CD4-positive, alpha-beta T cell treated with Interleukin-15 for 4 hours (primary cell): ENCODE results near the gene KPNB1.

Experiments used
- DNase-seq: peaks from one replicate; pipeline ENCODE4 v3.0.0-alpha.2; 2020; ENCODE audit warnings: low spot score

The KPNB1 gene

DNA sequence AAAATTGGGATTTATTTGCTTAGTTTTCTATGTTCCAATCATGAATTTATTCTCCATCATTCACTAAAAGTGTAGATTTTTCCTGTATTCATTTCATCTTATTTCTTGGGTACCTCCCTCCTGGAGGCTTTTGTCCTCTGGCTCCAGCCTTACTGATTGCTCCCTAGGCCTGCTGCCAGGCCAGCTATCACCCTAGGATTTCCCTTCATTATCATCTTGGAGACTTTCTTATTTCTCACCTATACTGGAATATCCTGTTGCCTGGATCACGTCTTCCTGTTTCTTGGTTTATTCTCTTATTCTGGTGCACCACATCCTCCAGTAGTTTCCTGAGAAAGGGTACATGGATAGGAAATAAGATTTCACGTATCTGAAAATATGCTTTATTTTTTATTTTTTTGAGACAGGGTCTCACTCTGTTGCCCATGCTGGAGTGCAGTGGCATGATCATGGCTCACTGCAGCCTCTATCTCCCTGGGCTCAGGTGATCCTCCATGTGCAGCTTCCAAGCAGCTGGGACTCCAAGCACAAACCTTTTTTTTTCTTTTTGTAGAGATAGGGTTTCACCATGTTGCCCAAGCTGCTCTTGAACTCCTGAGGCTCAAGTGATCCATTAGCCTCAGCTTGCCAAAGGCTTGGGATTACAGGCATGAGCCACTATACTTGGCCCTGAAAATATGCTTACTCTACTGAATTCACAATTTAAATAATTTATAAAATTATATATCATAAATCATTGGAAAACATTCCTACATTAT, 13.3 kb upstream of the KPNB1 start:
- no peak for DNase-seq

- no peak for DNase-seq
Measured at GRCh38 chr17:47638903-47639302, 10.8 kb upstream of the KPNB1 start.

DNA sequence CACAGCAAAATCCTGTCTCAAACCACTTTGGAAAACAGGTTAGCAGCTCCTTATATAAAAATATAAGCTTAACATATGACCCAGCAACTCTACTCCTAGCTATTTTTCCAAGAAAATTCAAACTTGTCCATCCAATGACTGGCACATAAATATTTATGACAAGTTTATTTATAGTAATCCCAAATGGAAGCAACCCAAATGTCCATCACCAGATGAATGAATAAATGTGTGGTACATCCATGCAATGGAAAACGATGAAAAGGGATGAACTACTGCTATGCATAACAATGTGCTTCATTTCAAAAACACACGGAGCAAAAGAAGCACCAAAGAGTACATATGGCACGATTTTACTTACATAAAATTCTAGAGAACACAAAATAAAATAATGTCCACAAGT, 9.6 kb upstream of the KPNB1 start:
- DNase-seq = no peak

- DNase-seq = no peak
Measured at GRCh38 chr17:47641202-47641601, 8.5 kb upstream of the KPNB1 start.

DNA sequence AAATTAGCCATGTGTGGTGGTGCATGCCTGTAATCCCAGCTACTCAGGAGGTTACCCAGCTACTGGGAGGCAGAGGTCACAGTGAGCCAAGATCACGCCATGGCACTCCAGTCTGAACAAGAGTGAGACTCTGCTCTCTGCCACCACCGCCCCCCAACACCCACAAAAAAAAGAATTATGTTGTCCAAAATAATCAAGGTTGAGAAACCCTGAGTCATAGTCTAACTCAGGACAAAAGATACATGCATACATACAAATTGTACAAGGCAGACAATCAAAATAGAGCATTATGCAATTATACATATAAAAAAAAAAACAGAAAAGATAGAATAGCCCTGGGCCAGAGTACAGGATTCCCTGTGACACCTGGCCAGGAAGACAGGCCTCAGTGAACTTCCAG, 6.6 kb upstream of the KPNB1 start:
- no peak for DNase-seq

- no peak for DNase-seq
Measured at GRCh38 chr17:47644324-47644723, 5.4 kb upstream of the KPNB1 start.

GRCh38 chr17:47649972-47650524, 329 bp downstream of the KPNB1 start:
- DNase-seq = no peak

DNA sequence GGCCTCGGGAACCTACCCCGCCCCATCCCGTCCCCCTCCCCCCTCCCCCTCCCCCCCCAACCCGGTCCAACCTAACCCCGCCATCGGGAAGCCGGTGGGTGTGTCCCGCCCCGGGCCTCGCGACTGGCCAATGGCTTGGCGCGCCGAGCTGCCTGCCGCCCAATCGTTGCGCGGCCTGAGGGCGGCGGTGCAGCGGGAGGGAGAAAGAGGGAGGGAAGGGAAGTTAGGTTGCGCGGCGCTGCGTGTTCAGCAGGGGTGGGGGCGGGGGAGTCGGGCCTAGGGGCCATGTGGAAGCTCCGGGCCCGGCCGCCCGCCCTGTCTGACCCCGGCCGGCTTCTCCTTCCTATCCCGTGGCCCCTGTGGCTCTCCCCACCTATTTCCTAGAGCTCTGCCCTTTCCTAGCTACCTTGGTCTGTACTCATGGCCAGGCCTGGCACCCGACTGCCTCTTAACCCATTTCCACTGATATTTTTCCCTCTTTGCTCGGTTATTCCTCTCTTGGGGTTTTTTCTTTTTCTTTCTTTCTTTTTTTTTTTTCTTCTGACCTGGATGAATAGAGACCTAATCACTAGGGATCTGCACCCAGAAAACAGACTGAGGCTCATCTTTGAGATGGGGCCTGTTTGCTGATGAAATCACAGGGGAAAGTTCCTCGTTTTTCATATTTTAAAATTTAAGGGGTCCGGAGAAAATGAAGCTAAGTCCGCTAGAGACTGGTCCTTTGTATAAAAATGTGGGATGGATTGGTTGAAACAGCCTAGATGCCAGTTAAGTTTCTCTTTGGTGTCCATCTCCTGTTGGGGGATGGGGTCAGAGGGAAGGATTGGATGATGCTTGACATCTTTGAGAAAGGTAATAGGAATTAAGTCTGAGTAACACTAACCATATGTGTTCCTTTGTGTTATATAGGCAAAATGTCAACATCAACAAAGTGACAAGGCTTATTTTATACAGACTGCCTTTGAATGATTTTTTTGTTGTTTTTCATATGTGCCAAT, 1.1 kb downstream of the KPNB1 start:
- peak; percentile 96 for DNase-seq

GRCh38 chr17:47651704-47652103, 2.0 kb downstream of the KPNB1 start:
- DNase-seq = no peak

GRCh38 chr17:47652570-47652969, 2.9 kb downstream of the KPNB1 start:
- no peak for DNase-seq

DNA sequence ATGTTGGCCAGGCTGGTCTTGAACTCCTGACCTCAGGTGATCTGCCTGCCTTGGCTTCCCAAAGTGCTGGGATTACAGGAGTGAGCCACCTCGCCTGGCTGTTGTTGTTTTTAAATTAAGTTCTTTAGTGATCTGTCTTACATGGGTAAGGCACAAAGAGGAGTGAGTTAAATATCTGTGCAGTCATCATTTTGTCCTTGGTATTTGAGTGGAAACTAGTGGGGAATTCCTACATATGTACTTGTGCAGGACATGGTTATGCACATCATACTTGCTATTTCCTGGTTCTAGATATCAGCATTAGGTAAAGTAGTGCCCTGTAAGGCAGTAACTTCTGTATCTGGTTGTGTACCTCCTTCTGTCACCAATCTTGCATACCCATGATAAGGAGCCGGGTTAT, 3.7 kb downstream of the KPNB1 start:
- no peak for DNase-seq

- no peak for DNase-seq
Measured at GRCh38 chr17:47654991-47655390, 5.3 kb downstream of the KPNB1 start.

DNA sequence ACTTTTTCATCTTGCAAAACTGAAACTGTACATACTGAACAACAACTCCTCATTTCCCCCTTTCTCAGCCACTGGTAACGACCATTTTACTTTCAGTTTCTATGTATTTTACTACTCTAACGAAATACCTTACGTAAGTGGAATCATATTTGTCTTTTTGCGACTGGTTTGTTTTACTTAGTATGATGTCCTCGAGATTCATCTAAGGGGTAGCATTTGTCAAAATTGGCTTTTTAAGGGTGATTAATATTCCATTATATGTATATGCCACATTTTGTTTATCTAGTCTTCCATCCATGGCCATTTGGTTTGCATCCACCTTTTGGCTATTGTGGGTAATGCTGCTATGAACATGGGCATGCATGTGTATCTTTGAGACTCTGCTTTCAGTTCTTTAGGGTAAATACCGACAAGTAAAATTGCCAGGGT, 10.4 kb downstream of the KPNB1 start:
- peak; percentile 47 for DNase-seq

- DNase-seq = peak; percentile 78
Measured at GRCh38 chr17:47663912-47664623, 14.3 kb downstream of the KPNB1 start.

DNA sequence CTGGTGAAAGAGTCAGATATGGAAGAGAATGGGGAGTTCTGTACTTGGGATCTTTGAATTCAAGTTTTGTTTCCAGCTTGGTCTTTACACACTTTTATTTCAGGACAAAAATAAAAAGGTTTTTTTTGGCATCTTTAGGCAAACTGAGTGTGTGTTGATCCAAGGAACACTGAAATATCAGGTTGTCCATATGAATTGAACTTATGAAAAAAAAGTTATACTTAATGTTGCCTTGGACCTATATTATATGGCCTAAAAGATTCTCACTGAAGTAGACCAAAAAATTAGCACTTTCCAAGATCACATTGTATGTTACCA, 14.9 kb downstream of the KPNB1 start:
- no peak for DNase-seq

GRCh38 chr17:47665655-47666054, 15.9 kb downstream of the KPNB1 start:
- no peak for DNase-seq

GRCh38 chr17:47669081-47669480, 19.4 kb downstream of the KPNB1 start:
- no peak for DNase-seq

- no peak for DNase-seq
Measured at GRCh38 chr17:47670064-47670463, 20.3 kb downstream of the KPNB1 start.

GRCh38 chr17:47674499-47674898, 24.8 kb downstream of the KPNB1 start:
- no peak for DNase-seq

DNA sequence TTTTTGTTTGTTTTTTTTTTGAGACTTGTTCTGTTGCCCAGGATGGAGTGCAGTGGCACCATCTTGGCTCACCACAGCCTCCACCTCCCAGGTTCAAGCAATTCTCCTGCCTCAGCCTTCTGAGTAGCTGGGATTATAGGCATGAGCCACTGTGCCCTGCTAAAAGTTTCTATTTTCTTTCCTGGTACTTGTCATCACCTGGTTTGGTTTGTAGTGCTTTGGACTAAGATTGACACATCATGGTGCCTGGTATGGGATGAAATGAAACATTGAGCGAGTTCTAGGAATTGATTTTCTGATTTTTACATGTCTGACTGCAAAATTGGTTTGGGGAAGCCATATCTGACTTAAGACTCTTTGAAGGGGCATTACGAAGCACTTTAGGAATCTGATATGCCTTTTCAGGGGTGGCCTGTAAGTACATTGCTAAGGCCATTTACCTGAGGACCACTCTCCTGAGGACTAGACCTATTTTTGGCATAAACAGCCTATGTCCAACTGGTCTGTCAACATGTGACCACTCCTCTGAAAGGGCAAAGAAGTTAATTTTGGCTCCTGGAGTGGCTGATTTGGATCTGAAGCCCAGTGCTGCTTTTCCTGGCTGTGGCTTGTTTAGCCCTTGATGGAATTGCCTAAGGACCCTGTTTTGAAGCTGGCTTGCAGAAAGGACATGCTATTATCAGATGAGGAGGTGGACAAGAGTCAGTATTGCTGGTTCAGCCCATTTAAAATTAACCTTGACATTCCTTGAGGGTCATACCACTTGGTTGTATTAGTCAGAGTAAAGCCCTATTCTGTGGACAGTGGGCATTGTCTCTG, 25.9 kb downstream of the KPNB1 start:
- no peak for DNase-seq

DNA sequence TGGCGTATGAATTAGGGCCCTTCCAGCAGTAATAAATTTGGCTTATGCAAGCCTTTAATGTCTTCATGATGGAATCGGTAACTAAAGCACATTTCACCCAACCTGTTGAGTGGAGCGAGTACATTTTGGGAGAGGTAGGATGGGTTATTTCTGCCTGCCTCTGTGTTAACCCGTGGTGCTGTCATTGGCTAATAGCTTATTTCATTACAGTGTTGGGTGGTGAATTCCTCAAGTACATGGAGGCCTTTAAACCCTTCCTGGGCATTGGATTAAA, 26.4 kb downstream of the KPNB1 start:
- DNase-seq = no peak
